SK-MEL-5 (cell line): Measurements from ENCODE around the gene NDC1. TPM values are rescaled to one million over a fixed set of nuclear protein-coding genes. Genes with fewer than 3 reads are reported as not detected.
A peak's percentile ranks its signal among the peaks of the same experiment; 100 is the strongest.

ENCODE experiments used
- DNase-seq: peaks from one replicate; pipeline ENCODE4 v3.0.0-alpha.2; 2016; ENCODE audit warnings: low read depth, low spot score
- in situ Hi-C: cut with HindIII; loops from 2 replicates; pipeline ENCODE4 v1.10.0; 2016; ENCODE audit warnings: low sequenced_read_pairs, high pct_unique_total_duplicates, low pct_unique_long_range_greater_than_20kb
- total RNA-seq: library from RNA; depleted of rRNA; stranded (reverse); fragments of >200 nt; shearing (Covaris generic); gene quantifications from 2 replicates; pipeline ENCODE4 v1.2.3, GENCODE V29; 2014

Gene NDC1
- total RNA-seq, 1 experiment from 2014 or later: 42.7 TPM

DNA sequence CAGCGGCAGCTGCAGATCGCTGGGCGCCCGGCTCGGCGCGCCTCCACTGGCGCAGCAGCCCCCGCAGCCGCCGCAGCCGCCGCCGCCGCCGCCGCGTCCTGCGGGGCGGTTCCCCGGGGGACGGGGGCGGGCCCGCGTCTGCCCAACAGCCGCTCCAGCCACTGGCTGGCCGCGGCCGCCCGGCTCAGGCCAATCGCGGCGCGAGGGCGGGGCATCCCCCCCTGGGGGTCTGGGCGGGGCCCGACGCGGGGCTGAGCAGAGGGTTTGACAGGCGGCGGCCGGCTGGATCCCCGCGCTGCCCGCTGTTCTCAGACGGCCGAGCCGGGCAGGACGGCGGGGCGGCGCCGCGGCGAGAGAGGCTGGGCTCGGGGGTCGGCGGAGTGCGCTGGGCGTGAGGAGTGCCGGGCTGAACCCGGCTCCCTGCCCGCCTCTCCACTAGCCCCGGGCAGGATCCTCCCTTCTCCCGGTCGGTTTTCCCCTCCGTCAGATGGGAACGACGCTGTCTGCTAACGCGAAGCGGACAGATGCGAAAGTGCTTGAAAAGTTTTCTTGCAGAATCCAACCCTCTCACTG lies 98.9 kb downstream of the NDC1 start, which contains the start of gene GLIS1:
Gene GLIS1, minus strand, starts transcription at position 56 of the 573 bp plus-strand sequence. CDS start 1,100 bp downstream, outside the sequence.
- peak; percentile 75 for DNase-seq
- in situ Hi-C loops: no loop called here

DNA sequence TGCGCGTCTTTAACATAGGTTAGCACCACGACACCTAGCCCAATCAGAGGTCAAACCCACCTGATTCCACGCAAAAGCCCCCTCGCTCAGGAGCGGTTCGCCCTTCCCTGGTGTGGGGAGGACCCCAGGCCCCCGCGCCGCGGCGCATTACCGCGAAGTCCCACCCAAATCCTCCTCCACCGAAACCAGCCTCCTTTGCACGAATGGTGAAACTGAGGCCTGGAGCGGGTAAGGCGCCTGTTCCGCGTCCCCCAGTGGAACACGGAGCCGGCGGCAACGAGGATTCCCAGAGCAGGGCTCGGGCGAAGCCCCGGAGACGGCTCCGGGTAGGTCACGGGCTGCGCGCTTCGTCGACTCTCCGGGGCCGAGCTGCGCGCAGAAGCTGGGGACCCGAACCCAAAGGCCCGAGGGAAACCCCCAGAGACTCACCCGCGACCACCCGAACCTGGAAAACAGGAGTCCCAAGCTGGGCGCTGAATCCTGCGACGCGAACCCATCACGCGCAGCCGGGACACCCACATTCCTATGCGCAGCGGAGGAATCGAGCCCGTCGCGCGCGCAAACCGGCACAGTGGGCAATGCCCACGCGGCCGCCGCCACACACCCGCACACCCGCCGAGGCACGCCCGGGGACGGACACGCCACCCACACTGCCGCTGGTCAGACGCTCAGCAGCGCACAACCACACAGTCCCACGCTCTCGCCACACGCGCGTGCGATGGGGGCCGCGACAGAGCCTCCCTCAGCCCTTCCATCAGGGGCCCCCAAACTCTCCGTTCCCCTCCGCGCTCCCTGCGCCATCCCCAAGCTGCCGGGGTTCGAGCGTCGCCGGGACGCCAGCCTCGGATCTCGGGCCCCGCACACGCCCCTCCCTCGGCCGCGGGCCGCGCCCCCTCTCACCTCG lies 99.6 kb downstream of the NDC1 start:
- in situ Hi-C loops: no loop called here
- DNase-seq: no peak

DNA sequence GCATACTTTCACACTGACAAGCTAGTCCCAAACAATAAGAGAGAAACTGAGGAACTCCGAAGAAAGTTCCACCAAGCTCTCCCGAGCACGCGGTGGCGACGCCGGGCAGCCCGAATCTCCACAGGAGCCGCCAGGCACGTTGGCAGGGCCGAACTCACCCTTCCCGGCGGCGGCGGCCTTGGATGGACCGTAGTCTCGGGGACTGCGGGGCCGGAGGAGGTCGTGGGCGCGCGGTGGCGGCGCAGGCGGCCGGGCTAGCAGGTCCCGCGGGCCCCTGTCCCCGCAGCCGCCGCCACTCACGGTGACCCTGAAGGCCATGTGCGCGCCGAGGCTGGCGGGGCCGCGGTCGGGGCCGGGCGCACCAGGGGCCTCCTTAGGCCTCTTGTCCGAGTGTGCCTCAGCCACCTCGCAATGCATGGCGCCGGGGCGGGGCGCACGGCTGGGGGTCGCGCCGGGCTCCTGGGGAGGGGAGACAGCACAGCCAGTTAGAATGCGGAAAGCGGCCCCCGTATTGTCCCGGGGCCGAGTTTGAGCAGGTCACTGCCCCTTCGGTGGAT lies 100.4 kb downstream of the NDC1 start:
- in situ Hi-C loops: no loop called here
- DNase-seq: no peak

DNA sequence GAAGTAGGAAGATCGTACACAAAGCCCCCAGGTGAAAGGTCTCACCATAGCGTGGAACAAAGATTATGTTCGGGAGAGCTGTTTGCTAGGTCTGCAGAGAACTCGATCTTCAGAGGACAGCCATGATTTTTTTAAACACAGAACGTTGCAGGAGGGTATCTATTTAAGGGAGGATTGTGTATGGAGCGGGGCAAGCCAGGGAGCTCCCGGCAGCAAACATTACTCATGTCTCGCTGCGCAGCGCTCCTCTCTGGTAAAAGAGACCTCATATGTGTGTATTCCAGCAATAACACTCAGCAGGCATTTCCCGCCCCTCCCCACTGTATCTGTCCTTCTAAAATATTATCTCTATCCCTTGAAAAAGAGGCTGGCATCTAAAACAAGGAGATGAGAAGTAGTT lies 101.8 kb downstream of the NDC1 start:
- no peak for DNase-seq
- in situ Hi-C loops: no loop called here

DNA sequence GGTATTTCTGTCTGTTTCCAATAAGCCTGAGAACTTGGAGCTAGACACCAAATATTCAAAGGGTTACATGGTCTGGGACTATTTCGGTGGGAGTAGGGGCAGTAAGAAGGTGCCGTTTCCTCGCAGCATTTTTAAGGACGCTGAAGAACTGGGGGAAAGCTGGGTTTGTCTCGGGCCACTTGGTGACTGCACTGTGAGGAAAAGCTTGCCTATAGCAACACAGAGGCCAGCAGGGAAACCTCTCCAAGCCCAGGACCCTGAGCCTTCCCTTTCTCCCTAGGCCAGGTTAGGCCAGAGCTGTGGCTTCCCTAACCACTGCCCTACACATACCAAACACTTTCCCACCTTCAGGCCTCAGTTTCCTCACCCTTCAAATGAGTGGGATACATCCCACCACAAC lies 102.4 kb downstream of the NDC1 start:
- in situ Hi-C loops: no loop called here
- DNase-seq: no peak

DNA sequence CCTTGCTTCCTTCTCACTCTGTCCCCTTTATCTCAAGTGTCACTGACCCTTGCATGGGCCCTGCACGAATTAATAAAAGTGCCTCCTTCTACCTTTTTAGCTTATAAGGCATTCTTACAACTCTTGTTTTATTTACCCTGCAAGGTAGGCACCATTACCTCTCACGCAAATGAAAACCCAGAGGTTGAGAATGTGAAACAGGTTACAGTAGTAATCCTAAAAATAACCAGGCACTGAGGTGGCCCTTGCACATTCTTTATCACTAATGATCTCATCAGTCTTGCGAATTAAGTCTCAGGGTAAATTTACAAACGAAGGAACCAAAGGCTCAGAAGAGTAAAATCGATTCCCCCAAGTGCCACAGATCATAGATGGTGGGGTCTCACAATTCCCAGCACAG lies 102.8 kb downstream of the NDC1 start:
- no peak for DNase-seq
- in situ Hi-C loops: no loop called here

DNA sequence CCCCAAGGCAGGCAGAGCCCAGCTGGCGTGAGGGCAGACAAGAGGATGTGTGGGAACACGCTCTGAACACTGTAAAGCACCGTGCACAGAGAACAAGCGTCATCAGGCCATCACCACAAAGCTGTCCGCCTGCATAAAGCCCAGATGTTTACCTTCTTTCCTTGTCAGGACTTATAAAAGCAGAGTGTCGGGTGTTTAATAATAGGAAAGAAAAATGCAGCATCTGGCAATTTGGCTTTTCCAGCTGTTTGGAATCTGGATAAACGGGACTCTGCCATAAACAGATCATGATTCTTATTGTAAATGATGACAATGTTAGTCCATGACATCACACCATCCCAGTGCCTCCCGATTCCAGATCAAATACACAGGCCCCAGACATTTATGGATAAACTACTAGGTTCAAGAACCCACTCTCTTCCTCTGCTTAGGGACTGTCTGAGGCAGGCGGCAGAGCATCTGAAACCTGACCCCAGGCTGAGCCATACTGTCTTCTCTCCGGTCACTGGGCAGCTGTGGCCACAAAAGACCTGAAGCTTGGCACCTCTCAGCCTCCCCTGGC lies 103.4 kb downstream of the NDC1 start:
- in situ Hi-C loops: no loop called here
- DNase-seq: no peak

DNA sequence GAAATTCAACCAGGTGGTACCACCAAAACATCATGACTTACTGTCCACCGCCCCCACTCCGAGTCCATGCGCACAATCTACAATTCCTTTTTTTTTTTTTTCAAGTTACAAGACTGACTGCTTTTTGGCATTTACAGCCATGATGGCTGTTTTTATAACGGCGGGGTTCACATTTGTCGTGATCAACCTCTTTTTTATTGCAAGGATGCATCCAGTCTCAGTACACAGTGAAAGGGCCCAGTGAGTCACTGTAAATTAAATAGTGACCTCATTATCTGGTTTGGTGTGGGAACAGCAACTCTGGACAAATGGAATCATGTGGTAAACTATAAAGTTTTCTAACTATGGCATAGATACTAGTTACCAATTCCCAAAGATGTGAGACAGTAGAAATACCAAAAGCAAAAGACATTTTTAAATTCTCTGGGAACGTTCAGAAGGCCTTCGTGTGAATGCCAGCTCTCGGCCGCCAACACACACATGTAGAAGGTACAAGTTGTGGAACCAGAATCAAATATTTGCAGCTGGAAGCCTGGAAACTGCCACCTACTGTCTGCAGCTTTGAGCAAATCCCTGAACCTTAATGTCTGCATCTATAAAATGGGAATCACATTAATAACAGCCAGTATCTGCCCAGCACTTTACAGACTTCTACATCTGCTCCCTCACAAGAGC lies 104.0 kb downstream of the NDC1 start:
- in situ Hi-C loops: no loop called here
- no peak for DNase-seq

DNA sequence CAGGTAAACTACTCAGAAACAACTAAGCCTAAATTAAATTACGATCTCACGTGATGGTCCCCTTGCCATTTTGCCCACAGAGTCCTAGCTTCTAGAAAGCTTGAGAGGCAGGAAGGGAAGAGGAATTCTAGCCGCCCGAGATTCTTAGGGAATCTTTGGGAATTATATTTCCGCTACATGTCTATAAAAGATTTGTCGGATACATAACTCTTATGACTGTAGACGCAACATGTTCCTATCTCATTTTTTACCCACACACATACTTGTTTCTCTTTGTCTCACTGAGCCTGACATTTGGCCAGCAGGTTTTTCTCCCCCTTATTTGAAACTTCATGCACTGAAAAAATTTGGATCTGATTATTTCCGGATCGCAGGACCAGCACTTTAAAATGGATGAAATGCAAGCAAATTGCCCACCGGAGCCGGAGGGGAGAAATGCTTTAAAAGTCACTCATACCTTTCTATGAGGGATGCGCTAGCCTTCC lies 104.6 kb downstream of the NDC1 start:
- DNase-seq: no peak
- in situ Hi-C loops: no loop called here

DNA sequence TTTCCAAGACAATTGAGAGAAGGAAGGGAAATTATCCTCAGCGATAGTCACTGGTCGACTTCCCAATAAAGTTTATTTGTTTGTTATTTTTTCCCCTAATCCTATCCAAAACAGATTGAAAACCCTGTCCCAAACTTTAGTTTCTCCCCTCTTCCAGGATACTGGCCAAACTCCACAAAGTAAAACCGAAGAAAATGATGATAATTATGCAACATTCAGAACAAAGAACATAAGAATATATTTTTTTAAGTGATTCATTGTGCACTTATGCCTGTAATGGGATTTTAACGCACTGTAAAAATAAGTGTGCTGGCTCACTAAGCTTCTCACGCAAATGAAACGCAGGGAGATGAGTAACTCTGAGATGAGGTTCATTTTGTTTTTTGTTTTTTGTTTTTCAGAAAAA lies 105.2 kb downstream of the NDC1 start:
- in situ Hi-C loops: no loop called here
- no peak for DNase-seq

DNA sequence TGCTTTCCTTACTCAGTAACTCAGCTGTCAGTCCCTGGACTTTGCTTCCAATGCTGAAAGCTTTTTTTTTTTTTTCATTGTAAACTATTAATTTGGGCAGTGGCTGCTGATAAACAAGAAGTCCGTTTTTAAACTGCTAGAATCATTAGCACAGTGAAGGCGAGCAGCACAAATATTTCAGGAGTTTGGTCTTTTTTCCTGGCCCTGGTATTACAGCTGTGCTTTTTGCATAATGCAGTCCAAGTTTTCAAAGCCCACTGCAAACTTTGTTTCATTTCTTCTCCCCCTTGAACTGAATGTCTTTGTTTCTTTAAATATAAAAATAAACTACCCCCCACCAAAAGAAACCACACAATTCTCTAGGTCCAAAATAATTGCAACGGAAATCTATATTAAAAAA lies 105.7 kb downstream of the NDC1 start:
- DNase-seq: no peak
- in situ Hi-C loops: no loop called here

DNA sequence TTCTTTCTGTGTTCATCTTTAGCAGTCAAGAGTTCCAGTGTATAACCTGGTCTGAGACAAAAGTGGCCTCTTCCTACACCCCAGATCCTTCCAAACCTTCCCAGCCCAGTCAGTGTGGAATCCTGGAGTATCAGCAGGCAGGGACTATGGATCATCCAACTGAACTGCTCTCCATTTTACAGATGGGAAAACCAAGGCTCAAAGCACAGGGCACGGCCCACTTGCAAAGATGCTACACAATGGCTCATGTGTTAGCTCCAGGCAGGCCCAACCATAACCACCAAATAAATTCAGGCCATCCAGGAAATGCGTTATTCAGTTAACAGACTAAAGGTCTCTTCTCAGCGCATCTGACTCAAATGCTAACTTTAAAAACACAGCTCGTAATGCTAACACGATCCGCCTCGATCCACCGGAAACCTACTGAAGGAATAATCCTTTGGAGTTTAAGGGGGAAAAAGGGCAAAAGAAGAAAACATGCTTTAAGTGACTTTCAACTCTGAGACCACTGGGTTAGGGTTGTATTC lies 106.3 kb downstream of the NDC1 start:
- no peak for DNase-seq
- in situ Hi-C loops: no loop called here

DNA sequence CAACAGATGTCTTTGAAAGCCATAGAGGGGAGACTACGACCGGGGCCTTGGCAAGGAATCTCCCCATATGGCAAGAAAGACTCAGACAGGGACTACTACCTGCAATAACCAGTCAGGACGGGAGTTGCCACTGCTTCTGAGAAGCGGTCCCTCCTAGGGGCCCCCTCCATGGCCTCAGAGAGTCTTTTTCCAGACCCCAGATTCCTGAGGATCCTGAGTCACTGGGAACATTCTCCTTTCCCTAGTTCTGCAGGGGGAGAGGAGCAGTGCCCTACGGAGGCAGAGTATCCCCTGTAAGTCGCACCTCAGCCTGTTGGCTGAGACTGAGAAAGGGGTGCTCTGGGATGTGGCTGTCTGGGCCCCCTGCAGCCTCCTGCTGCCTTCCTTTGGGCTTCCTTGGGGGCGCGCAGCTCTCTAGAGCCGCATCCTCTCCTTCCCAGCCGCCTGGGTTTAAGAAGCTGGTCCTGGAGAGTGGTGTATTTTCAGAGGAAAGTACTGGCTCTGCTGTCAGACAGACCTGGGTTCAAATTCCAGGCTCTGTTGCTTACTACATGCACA lies 107.0 kb downstream of the NDC1 start:
- in situ Hi-C loops: no loop called here

DNA sequence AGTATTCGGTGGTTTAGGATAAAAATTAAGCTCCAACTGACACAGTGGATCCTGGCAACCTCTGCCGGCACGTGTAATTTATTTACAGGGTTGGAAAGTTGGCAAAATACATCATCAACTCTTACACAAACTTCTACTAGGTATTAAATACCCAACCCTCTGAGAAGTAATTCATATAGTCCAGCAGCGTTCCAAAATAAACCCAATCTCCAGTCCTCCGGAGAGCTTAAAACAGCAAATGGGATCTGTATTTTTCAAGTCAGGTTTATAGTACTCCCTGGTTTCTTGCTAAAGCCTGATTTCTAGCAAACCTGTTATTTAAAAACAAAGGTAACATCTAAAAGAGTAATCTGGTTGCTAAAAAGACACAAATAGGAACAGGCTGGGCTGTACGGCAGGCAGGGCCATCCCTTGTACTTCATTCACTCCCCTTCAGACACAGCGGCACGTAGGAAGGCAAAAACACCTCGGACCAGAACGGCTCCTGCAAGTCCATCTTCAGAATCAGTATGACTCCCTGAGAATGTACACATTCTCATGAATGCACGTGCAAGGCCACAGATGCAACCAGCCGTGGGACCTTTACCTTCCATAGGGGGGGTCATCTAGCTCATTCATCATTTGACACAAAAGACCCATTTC lies 107.8 kb downstream of the NDC1 start:
- in situ Hi-C loops: no loop called here
- no peak for DNase-seq

More for the DNA sequence above, 107.0 kb downstream of the NDC1 start:
- DNase-seq: no peak

DNA sequence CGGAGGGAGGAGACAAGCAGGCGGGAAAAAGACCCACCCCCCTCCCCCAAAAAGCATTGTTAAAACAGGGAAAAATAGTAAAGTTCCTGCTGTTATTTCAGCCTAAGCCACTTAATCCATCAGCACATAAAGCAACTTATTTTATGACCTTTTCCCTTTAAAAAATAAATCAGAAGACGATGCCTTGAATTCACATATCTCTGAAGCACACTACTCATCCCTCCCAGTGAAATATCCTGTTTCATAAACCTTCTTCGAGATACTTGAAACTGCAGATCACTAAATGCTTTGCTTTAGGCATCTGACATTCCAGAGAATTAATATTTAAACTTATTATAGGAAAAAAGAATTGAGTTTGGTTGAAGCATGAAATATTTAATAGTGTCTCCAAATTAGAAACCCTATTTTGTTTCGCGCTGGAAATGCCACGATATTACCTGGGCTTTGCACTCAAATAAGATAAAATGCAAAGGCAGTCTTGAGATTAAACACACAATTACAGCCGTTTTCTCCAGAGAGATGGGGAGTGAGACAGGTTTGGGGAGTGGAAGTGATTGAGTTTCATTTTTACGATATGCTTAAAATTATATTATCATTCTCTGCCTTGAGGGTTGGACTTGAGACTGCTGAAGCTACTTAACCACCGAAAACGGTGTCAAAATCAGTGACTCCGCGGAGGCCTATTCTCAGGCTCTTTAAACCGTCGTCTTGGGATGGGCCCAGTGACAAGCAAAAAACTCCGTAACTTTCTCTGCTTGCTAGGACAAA lies 108.5 kb downstream of the NDC1 start:
- in situ Hi-C loops: no loop called here

DNA sequence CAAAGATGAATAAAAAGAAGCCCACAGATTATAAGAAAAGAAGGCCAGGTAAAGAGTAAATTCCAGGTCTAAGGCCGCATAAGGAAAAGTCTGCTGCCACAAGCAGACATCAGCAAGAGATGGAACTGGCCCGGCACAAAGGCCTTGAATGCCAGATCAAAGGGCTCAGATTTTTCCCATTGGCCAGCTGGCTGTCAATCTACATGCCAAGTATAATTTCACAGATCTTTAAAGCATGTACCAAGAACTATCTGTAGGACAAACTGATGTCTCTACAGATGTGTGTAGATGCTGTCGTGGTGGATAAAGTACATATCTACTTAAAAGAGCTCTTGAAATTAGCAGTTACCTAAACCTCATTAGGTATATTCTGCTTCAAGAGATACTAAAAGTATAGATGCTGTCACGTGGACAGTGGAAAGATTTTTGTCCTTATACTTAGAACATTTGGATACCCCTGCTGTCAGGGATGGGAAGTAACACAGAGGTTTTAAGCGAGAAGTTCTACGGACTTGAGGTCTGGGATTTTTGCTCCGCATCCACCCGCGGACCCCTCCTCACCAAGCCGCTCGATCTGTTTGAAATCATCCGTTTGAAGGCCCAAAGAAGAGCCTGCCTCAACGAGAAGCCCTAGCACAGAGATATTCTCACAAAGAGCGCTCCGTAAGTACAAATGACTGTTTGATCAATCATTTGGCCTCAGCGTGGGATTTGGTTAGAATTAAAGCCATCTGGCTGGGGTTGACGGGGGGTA lies 109.2 kb downstream of the NDC1 start:
- in situ Hi-C loops: no loop called here
- DNase-seq: no peak

More for the DNA sequence above, 108.5 kb downstream of the NDC1 start:
- DNase-seq: no peak
